Peyer's patch (tissue), 4 donors: ENCODE results near the gene MICAL1. TPM values are rescaled to one million over a fixed set of nuclear protein-coding genes. Genes with fewer than 3 reads are reported as not detected.
A peak's percentile ranks its signal among the peaks of the same experiment; 100 is the strongest.

Experiments
- DNase-seq, 3 donors: peaks; one replicate each; pipeline ENCODE4 v3.0.0-alpha.2; 2017 to 2019
- H3K27ac ChIP-seq, 4 donors: fragments of 200-600 bp; sonication (generic); one replicate each; pipeline ENCODE4 v1.5.1; 2016 to 2019
- H3K27me3 ChIP-seq, 2 donors: fragments of 200-600 bp; sonication (generic); one replicate each; pipeline ENCODE4 v1.5.1; 2019
- H3K36me3 ChIP-seq, 3 donors: fragments of 200-600 bp; sonication (generic); one replicate each; pipeline ENCODE4 v1.5.1; 2016 to 2019
- H3K4me1 ChIP-seq, 4 donors: fragments of 200-600 bp; sonication (generic); one replicate each; pipeline ENCODE4 v1.5.1; 2016 to 2019
- H3K4me3 ChIP-seq, 4 donors: fragments of 200-600 bp; sonication (generic); 1 replicate in 3 of 4; 2 replicates in 1 of 4; pipeline ENCODE4 v1.5.1; 2016 to 2019; ENCODE audit warnings: mild to moderate bottlenecking in 1 of 4
- H3K9me3 ChIP-seq, 4 donors: fragments of 200-600 bp; sonication (generic); one replicate each; pipeline ENCODE4 v1.5.1; 2016 to 2019; ENCODE audit warnings: mild to moderate bottlenecking in 1 of 4
- CTCF ChIP-seq, 6 experiments: fragments of 450-650 bp in 4 of 6; fragments of 200-600 bp in 2 of 6; sonication (generic) in 1 of 6; IDR thresholded peaks; one replicate each; pipeline ENCODE4 v1.5.1; 2017 to 2019; ENCODE audit warnings: antibody characterized with exemption in 6 of 6, mild to moderate bottlenecking in 3 of 6, moderate library complexity in 1 of 6
- POLR2A ChIP-seq, 2 donors: fragments of 450-650 bp; IDR thresholded peaks; one replicate each; pipeline ENCODE4 v1.5.1; 2017; ENCODE audit warnings: antibody characterized with exemption in 2 of 2, mild to moderate bottlenecking in 2 of 2, moderate library complexity in 2 of 2
- total RNA-seq, 4 donors: library from RNA; depleted of rRNA; stranded (reverse); fragments of >200 nt; gene quantifications; one replicate each; pipeline ENCODE4 v1.1.0, GENCODE V29; 2016

MICAL1 gene
- 100 to 1,000 TPM; 154 to 291 (median 223) TPM for total RNA-seq

GRCh38 chr6:109455437-109456110 lies at the start of gene MICAL1:
TSS of gene MICAL1 (minus strand) at chr6:109455772. CDS start at chr6:109454196, 1,576 bp downstream.
- DNase-seq: peak; percentile 87 to 94 (median 93)
- Histone ChIP-seq H3K4me3 (peak within 1 kb of the TSS; percentile 68 to 79 (median 72)), H3K27ac (peak within 1 kb of the TSS; percentile 92 to 98 (median 94)), H3K9me3 (no peaks in the 10 kb centered on the region), H3K27me3 (no peaks in the 10 kb centered on the region), H3K36me3 (peaks cover 0 to 27% (median 0%) of the 10 kb centered on the region in 3 donors), H3K4me1 (peaks cover 0 to 35% (median 24%) of the 10 kb centered on the region in 4 donors)
- peak; percentile 27 to 70 (median 50) for TF ChIP-seq CTCF (IDR thresholded peaks at IDR 0.05)
- peak; percentile 0 to 47 for TF ChIP-seq POLR2A (IDR thresholded peaks at IDR 0.05)

DNA sequence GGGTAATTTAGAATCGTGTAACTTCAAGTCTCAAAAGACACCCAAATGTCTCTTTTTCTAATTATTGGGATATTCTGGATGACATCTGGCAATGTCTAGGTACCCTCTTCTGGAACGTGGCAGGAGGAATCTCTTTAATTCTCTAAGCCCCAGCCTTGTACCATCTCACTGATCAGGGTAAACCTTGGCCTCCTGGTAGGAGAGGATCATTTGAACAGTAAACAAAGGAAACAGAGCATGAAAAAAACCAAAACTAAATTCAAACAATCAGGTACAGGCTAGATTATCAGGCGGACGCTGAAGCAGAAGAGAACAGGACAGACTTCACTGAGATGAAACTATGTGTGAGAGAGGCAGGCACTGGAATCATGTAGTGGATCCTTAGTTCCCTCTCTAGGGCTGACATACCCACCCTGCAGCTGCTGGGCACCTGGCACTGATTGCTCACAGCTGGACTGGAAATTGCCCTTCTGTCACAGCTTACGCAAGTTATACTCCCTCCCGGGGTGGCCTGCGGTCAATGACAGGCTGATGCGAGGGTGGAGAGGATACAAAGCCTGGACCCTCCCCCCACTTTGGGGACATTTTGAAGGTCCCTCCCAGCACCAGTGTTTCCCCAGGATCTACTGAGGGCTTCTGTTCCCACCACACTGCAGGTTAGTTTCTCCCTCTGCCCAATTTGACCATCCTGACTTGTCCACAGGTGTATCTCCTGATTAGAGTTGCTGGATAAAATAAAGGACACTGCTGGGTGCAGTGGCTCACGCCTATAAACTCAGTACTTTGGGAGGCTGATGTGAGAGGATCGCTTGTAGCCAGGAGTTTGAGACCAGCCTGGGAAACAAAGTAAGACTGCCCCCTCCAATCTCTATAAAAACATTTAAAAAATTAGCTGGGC lies 48.0 kb upstream of the MICAL1 start:
- no peak overlapping the region for H3K27ac ChIP-seq
- no peaks in the 10 kb centered on the region for H3K36me3 ChIP-seq
- no peaks in the 10 kb centered on the region for H3K27me3 ChIP-seq
- H3K4me1 ChIP-seq: no peaks in the 10 kb centered on the region
- no peak for TF ChIP-seq POLR2A (IDR thresholded peaks at IDR 0.05)
- TF ChIP-seq CTCF (IDR thresholded peaks at IDR 0.05): no peak
- H3K4me3 ChIP-seq: no peak overlapping the region
- no peaks in the 10 kb centered on the region for H3K9me3 ChIP-seq
- no peak for DNase-seq

DNA sequence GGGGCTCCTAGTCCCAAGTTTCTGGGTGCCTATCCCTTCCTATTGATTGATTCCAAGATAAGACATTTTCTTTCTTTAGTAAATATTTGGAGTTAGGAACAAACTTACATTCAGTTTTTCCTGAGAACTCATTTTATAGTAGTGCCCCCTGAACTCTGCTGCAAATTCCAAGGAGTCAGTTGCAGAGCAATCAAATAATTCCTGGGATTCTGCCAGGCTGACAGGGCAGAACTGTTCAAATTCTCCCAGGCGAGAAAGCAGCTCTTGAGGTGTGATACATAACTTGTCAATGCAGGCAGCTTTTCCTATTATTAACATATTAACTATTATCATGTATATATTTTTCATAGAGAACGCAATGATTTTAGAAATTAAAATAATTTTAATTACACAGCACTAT lies 43.4 kb upstream of the MICAL1 start:
- Histone ChIP-seq H3K4me1 (no peaks in the 10 kb centered on the region), H3K9me3 (no peaks in the 10 kb centered on the region), H3K27me3 (no peaks in the 10 kb centered on the region), H3K4me3 (no peak overlapping the region), H3K36me3 (no peaks in the 10 kb centered on the region), H3K27ac (no peak overlapping the region)
- no peak for TF ChIP-seq CTCF (IDR thresholded peaks at IDR 0.05)
- TF ChIP-seq POLR2A (IDR thresholded peaks at IDR 0.05): no peak
- DNase-seq: no peak

DNA sequence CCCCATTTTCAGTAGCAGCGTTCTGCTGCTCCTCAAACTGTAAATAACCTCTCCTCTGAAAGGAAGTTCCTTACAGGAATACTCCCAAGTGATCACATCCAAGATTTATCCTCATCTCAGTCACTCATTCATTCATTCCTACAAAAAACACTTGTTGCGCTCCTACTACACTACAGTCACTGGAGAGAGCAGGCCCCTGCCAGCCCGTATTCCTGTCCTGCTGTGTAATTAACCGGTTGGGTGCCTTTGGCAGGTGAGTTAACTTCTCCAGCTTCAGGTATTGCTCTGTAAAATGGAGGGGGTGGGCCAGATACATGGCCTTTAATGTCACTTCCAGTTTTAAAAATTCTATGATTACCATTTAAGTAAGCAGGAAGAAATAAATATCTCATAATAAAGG lies 42.5 kb upstream of the MICAL1 start:
- Histone ChIP-seq H3K27me3 (no peaks in the 10 kb centered on the region), H3K9me3 (no peaks in the 10 kb centered on the region), H3K27ac (no peak overlapping the region), H3K36me3 (no peaks in the 10 kb centered on the region), H3K4me3 (no peak overlapping the region), H3K4me1 (no peaks in the 10 kb centered on the region)
- no peak for DNase-seq
- no peak for TF ChIP-seq POLR2A (IDR thresholded peaks at IDR 0.05)
- no peak for TF ChIP-seq CTCF (IDR thresholded peaks at IDR 0.05)

DNA sequence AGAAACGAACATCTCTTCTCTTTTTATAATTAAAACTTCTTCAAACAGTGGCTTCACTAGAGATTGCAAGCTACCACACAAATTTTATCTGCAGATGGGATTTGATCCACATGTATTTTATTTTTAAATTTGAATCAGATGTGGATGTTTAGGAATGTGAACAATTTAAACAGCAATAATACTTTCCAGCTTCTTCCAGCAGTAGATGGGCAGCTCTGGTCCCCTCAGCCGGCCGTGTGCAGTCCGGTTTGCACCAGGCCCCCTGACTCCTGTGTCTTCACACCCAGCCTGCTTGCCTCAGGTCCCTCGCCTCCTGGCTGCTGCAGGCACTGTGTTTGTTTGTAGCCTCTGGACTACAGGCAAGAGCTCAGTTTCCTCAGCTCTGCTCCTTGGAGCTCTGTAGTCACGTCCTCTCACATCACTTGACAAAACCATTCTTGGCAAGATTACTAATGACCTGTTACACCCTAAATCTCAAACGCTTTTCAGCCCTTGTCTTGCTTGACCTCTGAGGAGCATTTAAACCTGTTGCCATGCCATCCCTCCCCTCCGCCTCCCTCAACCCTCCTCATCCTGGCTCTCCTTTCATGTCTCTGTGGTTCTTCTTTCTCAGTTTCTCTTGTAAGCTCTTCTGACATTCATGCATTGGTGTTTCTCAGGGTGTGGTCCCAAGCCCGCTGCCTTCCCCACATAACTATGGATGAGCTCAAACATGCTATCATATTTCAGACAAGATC lies 40.6 kb upstream of the MICAL1 start:
- H3K9me3 ChIP-seq: no peaks in the 10 kb centered on the region
- no peak overlapping the region for H3K27ac ChIP-seq
- no peaks in the 10 kb centered on the region for H3K4me1 ChIP-seq
- TF ChIP-seq CTCF (IDR thresholded peaks at IDR 0.05) (no peak), POLR2A (IDR thresholded peaks at IDR 0.05) (no peak)
- H3K36me3 ChIP-seq: no peaks in the 10 kb centered on the region
- H3K27me3 ChIP-seq: no peaks in the 10 kb centered on the region
- H3K4me3 ChIP-seq: no peak overlapping the region
- DNase-seq: no peak
